GM23338 (cell line): ENCODE results near the gene ICA1L.

Source experiments
- CREB1 ChIP-seq: fragments of 250-450 bp; sonication (Bioruptor Pico); IDR thresholded peaks from 2 replicates; pipeline ENCODE4 v1.5.0; 2020; ENCODE audit warnings: low read depth, mild to moderate bottlenecking, moderate library complexity
- POLR2AphosphoS5 ChIP-seq: IDR thresholded peaks from 2 replicates; pipeline ENCODE4 v1.6.1; 2016; ENCODE audit warnings: antibody characterized with exemption, low read depth
- TF ChIP-seq, protein P1 (sequence below): IDR thresholded peaks from one replicate; pipeline ENCODE4 v1.6.1; 2018; ENCODE audit warnings: antibody characterized with exemption; ENCODE audit not compliant: unreplicated experiment

DNA sequence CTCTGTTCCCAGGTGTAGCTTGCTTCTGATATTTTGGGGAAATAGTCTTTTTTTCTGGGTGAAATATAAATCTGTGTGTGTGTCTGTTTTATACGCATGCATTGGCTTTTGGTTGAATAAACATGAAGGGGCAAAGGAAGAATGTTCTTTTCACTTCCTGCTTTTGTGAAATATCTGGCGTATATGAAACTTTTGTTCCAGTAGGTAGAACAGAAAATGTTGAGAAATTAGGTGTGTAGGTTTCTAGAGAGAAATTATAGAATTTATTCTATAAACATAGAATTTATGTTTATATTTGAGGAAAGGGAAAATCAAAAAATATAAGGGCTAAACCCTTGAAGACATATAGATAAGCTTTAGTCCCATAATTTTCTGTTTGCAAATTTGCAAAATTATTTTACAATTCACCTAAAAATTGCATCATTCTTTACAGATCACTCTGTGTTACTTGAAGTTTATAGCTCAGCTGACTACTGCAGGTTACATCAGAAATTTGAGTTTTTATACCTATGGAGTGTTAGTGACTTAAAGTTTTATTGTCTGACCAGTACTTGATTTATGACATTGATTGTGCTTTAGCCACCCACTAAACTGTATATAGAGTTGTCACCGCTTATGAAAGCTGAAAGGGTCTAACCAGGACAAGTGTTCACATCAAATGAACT lies 120.7 kb downstream of the ICA1L start:
- TF ChIP-seq, protein P1, sequence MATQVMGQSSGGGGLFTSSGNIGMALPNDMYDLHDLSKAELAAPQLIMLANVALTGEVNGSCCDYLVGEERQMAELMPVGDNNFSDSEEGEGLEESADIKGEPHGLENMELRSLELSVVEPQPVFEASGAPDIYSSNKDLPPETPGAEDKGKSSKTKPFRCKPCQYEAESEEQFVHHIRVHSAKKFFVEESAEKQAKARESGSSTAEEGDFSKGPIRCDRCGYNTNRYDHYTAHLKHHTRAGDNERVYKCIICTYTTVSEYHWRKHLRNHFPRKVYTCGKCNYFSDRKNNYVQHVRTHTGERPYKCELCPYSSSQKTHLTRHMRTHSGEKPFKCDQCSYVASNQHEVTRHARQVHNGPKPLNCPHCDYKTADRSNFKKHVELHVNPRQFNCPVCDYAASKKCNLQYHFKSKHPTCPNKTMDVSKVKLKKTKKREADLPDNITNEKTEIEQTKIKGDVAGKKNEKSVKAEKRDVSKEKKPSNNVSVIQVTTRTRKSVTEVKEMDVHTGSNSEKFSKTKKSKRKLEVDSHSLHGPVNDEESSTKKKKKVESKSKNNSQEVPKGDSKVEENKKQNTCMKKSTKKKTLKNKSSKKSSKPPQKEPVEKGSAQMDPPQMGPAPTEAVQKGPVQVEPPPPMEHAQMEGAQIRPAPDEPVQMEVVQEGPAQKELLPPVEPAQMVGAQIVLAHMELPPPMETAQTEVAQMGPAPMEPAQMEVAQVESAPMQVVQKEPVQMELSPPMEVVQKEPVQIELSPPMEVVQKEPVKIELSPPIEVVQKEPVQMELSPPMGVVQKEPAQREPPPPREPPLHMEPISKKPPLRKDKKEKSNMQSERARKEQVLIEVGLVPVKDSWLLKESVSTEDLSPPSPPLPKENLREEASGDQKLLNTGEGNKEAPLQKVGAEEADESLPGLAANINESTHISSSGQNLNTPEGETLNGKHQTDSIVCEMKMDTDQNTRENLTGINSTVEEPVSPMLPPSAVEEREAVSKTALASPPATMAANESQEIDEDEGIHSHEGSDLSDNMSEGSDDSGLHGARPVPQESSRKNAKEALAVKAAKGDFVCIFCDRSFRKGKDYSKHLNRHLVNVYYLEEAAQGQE, result no peak
- TF ChIP-seq CREB1, result no peak
- TF ChIP-seq POLR2AphosphoS5, result no peak
